ENCODE data around the gene PNPLA7. TPM values are rescaled to one million over a fixed set of nuclear protein-coding genes. Genes with fewer than 3 reads are reported as not detected.

Gene PNPLA7
- total and polyA plus RNA-seq, 2 of the 8 experiments (the other 6 are each of a cell fraction or from before 2014, with no cell fraction given) = 0.35 to 0.47 TPM

- ChIA-PET POLR2A (ENCODE audit: partially characterized antibody) (interaction anchor here (0.8 kb wide), 1 partner anchor 16 kb away, joined by 3 read pairs; no protein-coding TSS in a partner anchor), CTCF (ENCODE audit: partially characterized antibody) (interaction anchor here (0.9 to 1.3 kb wide), 4 partner anchors 27 to 44 kb away, joined by 3 to 4 read pairs (median 3); no protein-coding TSS in a partner anchor)
- Histone ChIP-seq H2BK12ac (ENCODE audit: low read depth, low read length) (no peak overlapping the region), H4K5ac (ENCODE audit: insufficient read length, low read depth, low read length) (no peak overlapping the region), H3K9me3 (ENCODE audit: insufficient read depth in 2 of 2, low read depth in 1 of 2, low read length in 1 of 2) (peaks cover 0 to 2% of the 10 kb centered on the region in 2 experiments; a peak in 1 of 4 replicates), H3K27ac (ENCODE audit: low read depth, low read length) (no peak overlapping the region), H4K91ac (replicated peaks; ENCODE audit: insufficient read length, low read length) (no peak overlapping the region), H3K36me3 (ENCODE audit: control insufficient read depth in 2 of 4, insufficient read depth in 4 of 4, low read length in 3 of 4) (no peaks in the 10 kb centered on the region), H3K4me3 (ENCODE audit: extremely low read depth in 1 of 4, insufficient read depth in 2 of 4, low read depth in 3 of 4, low read length in 4 of 4) (no peak overlapping the region), H3K56ac (replicated peaks; ENCODE audit: insufficient read length, low read depth, low read length) (no peak overlapping the region), H3K9ac (replicated peaks in 1 of 4; ENCODE audit: extremely low read depth in 1 of 4, low read depth in 3 of 4, low read length in 3 of 4) (no peak overlapping the region), H2AK5ac (ENCODE audit: low read depth, low read length) (no peak overlapping the region), H3K23me2 (ENCODE audit: low read depth, low read length) (no peaks in the 10 kb centered on the region), H2AFZ (ENCODE audit: low read length) (no peak overlapping the region), H3K4me1 (replicated peaks in 1 of 4; ENCODE audit: control insufficient read depth in 3 of 4, insufficient read depth in 4 of 4, low read length in 3 of 4) (no peaks in the 10 kb centered on the region; a peak in 3 of 7 replicates), H4K8ac (ENCODE audit: extremely low read depth, insufficient read depth, low read length) (no peak overlapping the region), H4K20me1 (replicated peaks in 1 of 2; ENCODE audit: control insufficient read depth in 1 of 2, insufficient read depth in 2 of 2, low read length in 2 of 2) (no peaks in the 10 kb centered on the region), H2BK120ac (replicated peaks; ENCODE audit: low read depth, low read length) (no peak overlapping the region), H3K4ac (replicated peaks; ENCODE audit: insufficient read length, low read depth, low read length) (no peak overlapping the region), H3K79me1 (ENCODE audit: low read depth, low read length) (no peaks in the 10 kb centered on the region), H2BK5ac (ENCODE audit: low read depth, low read length) (no peak overlapping the region), H3K23ac (ENCODE audit: insufficient read length) (no peak overlapping the region), H3K4me2 (ENCODE audit: insufficient read depth in 1 of 2, low read depth in 2 of 2, low read length in 2 of 2) (no peak overlapping the region), H2BK20ac (ENCODE audit: low read length) (no peak overlapping the region), H3K14ac (ENCODE audit: insufficient read length) (no peak overlapping the region), H2BK15ac (ENCODE audit: low read length) (no peak overlapping the region), H3K18ac (ENCODE audit: extremely low read depth, low read length) (no peak overlapping the region), H3K27me3 (replicated peaks in 1 of 4; ENCODE audit: control insufficient read depth in 3 of 4, extremely low read depth in 1 of 4, insufficient read depth in 3 of 4, low read length in 3 of 4) (no peaks in the 10 kb centered on the region), H3K79me2 (ENCODE audit: control insufficient read depth in 1 of 2, insufficient read depth in 2 of 2, low read length in 2 of 2) (no peaks in the 10 kb centered on the region)
- WGBS, 2 experiments (ENCODE audit: extremely low coverage in 1 of 2, insufficient coverage in 1 of 2, insufficient read length in 1 of 2, insufficient replicate concordance in 2 of 2, low coverage in 1 of 2, low lambda C conversion rate in 2 of 2, missing lambda C conversion rate in 1 of 2) = 99% methylated on average over 8 of the region's 16 CpGs; no CpG with 5 or more reads in 1 of the 2 experiments
- TF ChIP-seq CREB1 (IDR thresholded peaks at IDR 0.05) (no peak), SIX5 (IDR thresholded peaks at IDR 0.05; ENCODE audit: low read depth, low read length) (no peak), RFX5 (IDR thresholded peaks at IDR 0.05; ENCODE audit: borderline replicate concordance, low read depth, low read length) (no peak)
- TF ChIP-seq, protein P1, sequence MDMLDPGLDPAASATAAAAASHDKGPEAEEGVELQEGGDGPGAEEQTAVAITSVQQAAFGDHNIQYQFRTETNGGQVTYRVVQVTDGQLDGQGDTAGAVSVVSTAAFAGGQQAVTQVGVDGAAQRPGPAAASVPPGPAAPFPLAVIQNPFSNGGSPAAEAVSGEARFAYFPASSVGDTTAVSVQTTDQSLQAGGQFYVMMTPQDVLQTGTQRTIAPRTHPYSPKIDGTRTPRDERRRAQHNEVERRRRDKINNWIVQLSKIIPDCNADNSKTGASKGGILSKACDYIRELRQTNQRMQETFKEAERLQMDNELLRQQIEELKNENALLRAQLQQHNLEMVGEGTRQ (IDR thresholded peaks at IDR 0.05; ENCODE audit: low read length) = no peak
- DNase-seq (ENCODE audit: low read depth in 1 of 2, low spot score in 2 of 2) (no peak), FAIRE-seq (no peak)
These were observed 12.1 kb downstream of the PNPLA7 start for GRCh38 chr9:137538058-137538457.

All from H1 (cell line).